LNCaP clone FGC (cell line): ENCODE measurements around the gene DSN1.

ENCODE experiments used
- DNase-seq: peaks from one replicate; pipeline ENCODE4 v3.0.0-alpha.2; 2011; ENCODE audit warnings: low read depth
- H3K4me3 ChIP-seq: 2 replicates; pipeline ENCODE4 v1.5.1; 2011; ENCODE audit warnings: mild to moderate bottlenecking, low read depth, low read length, control low read depth
- TF ChIP-seq, protein P1 (sequence below): IDR thresholded peaks from 2 replicates; pipeline ENCODE4 v1.5.1; 2012; ENCODE audit warnings: mild to moderate bottlenecking; ENCODE audit not compliant: control insufficient read depth, insufficient read depth; ENCODE audit errors: extremely low read depth

DSN1 gene

DNA sequence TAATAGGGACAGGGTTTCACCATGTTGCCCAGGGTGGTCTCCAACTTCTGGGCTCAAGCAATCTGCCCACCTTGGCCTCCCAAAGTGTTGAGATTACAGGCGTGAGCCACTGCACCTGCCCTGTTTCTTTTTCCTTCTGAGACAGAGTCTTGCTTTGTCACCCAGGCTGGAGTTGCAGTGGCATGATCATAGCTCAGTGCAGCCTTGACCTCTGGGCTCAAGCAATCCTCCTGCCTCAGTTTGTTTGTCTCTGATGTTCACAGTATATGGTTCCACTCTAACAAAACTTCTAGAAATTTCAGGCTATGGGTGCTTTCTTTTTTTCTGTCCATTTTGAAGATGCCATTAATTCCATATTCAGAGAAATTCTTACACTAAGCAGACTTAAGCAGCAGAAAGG is 60.8 kb downstream of the DSN1 start:
- DNase-seq, result no peak
- TF ChIP-seq, protein P1, sequence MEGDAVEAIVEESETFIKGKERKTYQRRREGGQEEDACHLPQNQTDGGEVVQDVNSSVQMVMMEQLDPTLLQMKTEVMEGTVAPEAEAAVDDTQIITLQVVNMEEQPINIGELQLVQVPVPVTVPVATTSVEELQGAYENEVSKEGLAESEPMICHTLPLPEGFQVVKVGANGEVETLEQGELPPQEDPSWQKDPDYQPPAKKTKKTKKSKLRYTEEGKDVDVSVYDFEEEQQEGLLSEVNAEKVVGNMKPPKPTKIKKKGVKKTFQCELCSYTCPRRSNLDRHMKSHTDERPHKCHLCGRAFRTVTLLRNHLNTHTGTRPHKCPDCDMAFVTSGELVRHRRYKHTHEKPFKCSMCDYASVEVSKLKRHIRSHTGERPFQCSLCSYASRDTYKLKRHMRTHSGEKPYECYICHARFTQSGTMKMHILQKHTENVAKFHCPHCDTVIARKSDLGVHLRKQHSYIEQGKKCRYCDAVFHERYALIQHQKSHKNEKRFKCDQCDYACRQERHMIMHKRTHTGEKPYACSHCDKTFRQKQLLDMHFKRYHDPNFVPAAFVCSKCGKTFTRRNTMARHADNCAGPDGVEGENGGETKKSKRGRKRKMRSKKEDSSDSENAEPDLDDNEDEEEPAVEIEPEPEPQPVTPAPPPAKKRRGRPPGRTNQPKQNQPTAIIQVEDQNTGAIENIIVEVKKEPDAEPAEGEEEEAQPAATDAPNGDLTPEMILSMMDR, result no peak
- no peak overlapping the region for H3K4me3 ChIP-seq

DNA sequence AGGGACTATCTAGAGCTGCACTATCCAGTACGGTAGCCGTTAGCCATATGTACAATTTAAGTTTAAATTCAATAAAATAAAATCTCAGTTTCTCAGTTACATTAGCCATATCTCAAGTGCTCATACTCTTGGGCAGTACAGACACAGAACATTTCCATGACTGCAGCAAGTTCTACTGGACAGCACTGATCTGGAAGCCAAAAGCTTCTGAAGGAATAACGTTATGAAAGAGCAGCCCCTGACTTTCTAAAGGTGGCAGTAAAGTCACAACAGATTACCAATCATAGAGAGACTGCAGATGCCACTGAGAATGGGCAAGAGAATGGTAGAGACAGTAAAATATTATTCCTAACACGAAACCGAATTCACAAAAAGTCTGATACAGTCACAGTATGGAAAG is 64.4 kb downstream of the DSN1 start:
- no peak for DNase-seq
- no peak overlapping the region for H3K4me3 ChIP-seq
- TF ChIP-seq, protein P1, result no peak

GRCh38 chr20:36703530-36703929 is 70.0 kb downstream of the DSN1 start:
- TF ChIP-seq, protein P1, result no peak
- no peak for DNase-seq
- H3K4me3 ChIP-seq, result no peak overlapping the region
